Measurements from ENCODE around the gene CENPX. TPM values are rescaled to one million over a fixed set of nuclear protein-coding genes. Genes with fewer than 3 reads are reported as not detected.

Gene CENPX
- total and polyA plus RNA-seq, 2 of the 13 experiments (the other 11 are each of a cell fraction or from before 2014, with no cell fraction given) = 92.7 to 170 TPM

GRCh38 chr17:81977211-81977808 is 45.4 kb downstream of the CENPX start, which contains the start of gene ASPSCR1 (continued):
- TF ChIP-seq, protein P1, sequence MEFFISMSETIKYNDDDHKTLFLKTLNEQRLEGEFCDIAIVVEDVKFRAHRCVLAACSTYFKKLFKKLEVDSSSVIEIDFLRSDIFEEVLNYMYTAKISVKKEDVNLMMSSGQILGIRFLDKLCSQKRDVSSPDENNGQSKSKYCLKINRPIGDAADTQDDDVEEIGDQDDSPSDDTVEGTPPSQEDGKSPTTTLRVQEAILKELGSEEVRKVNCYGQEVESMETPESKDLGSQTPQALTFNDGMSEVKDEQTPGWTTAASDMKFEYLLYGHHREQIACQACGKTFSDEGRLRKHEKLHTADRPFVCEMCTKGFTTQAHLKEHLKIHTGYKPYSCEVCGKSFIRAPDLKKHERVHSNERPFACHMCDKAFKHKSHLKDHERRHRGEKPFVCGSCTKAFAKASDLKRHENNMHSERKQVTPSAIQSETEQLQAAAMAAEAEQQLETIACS (CRISPR knock-in tag; IDR thresholded peaks at IDR 0.05) = peak; percentile 72
- TF ChIP-seq, protein P2, sequence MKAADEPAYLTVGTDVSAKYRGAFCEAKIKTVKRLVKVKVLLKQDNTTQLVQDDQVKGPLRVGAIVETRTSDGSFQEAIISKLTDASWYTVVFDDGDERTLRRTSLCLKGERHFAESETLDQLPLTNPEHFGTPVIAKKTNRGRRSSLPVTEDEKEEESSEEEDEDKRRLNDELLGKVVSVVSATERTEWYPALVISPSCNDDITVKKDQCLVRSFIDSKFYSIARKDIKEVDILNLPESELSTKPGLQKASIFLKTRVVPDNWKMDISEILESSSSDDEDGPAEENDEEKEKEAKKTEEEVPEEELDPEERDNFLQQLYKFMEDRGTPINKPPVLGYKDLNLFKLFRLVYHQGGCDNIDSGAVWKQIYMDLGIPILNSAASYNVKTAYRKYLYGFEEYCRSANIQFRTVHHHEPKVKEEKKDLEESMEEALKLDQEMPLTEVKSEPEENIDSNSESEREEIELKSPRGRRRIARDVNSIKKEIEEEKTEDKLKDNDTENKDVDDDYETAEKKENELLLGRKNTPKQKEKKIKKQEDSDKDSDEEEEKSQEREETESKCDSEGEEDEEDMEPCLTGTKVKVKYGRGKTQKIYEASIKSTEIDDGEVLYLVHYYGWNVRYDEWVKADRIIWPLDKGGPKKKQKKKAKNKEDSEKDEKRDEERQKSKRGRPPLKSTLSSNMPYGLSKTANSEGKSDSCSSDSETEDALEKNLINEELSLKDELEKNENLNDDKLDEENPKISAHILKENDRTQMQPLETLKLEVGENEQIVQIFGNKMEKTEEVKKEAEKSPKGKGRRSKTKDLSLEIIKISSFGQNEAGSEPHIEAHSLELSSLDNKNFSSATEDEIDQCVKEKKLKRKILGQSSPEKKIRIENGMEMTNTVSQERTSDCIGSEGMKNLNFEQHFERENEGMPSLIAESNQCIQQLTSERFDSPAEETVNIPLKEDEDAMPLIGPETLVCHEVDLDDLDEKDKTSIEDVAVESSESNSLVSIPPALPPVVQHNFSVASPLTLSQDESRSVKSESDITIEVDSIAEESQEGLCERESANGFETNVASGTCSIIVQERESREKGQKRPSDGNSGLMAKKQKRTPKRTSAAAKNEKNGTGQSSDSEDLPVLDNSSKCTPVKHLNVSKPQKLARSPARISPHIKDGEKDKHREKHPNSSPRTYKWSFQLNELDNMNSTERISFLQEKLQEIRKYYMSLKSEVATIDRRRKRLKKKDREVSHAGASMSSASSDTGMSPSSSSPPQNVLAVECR (CRISPR knock-in tag; IDR thresholded peaks at IDR 0.05; ENCODE audit: borderline replicate concordance) = peak; percentile 87; the same call in 1 of the 2 replicates
- TF ChIP-seq, protein P3, sequence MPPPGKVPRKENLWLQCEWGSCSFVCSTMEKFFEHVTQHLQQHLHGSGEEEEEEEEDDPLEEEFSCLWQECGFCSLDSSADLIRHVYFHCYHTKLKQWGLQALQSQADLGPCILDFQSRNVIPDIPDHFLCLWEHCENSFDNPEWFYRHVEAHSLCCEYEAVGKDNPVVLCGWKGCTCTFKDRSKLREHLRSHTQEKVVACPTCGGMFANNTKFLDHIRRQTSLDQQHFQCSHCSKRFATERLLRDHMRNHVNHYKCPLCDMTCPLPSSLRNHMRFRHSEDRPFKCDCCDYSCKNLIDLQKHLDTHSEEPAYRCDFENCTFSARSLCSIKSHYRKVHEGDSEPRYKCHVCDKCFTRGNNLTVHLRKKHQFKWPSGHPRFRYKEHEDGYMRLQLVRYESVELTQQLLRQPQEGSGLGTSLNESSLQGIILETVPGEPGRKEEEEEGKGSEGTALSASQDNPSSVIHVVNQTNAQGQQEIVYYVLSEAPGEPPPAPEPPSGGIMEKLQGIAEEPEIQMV (CRISPR knock-in tag; IDR thresholded peaks at IDR 0.05; ENCODE audit: low read depth) = 0 out of 2 replicates have a peak, but pooled peaks have one; percentile 42
- no peak for TF ChIP-seq ZNF44 (CRISPR knock-in tag; IDR thresholded peaks at IDR 0.05)
- no peak for TF ChIP-seq NCOA5 (CRISPR knock-in tag; IDR thresholded peaks at IDR 0.05)
- no peak for TF ChIP-seq ZSCAN12 (CRISPR knock-in tag; IDR thresholded peaks at IDR 0.05)
- peak; percentile 67; the same call in 1 of the 2 replicates for TF ChIP-seq ZNF138 (CRISPR knock-in tag; IDR thresholded peaks at IDR 0.05; ENCODE audit: low read depth)
- peak; percentile 89 for TF ChIP-seq BRD4 (CRISPR knock-in tag; IDR thresholded peaks at IDR 0.05)
- TF ChIP-seq, protein P4, sequence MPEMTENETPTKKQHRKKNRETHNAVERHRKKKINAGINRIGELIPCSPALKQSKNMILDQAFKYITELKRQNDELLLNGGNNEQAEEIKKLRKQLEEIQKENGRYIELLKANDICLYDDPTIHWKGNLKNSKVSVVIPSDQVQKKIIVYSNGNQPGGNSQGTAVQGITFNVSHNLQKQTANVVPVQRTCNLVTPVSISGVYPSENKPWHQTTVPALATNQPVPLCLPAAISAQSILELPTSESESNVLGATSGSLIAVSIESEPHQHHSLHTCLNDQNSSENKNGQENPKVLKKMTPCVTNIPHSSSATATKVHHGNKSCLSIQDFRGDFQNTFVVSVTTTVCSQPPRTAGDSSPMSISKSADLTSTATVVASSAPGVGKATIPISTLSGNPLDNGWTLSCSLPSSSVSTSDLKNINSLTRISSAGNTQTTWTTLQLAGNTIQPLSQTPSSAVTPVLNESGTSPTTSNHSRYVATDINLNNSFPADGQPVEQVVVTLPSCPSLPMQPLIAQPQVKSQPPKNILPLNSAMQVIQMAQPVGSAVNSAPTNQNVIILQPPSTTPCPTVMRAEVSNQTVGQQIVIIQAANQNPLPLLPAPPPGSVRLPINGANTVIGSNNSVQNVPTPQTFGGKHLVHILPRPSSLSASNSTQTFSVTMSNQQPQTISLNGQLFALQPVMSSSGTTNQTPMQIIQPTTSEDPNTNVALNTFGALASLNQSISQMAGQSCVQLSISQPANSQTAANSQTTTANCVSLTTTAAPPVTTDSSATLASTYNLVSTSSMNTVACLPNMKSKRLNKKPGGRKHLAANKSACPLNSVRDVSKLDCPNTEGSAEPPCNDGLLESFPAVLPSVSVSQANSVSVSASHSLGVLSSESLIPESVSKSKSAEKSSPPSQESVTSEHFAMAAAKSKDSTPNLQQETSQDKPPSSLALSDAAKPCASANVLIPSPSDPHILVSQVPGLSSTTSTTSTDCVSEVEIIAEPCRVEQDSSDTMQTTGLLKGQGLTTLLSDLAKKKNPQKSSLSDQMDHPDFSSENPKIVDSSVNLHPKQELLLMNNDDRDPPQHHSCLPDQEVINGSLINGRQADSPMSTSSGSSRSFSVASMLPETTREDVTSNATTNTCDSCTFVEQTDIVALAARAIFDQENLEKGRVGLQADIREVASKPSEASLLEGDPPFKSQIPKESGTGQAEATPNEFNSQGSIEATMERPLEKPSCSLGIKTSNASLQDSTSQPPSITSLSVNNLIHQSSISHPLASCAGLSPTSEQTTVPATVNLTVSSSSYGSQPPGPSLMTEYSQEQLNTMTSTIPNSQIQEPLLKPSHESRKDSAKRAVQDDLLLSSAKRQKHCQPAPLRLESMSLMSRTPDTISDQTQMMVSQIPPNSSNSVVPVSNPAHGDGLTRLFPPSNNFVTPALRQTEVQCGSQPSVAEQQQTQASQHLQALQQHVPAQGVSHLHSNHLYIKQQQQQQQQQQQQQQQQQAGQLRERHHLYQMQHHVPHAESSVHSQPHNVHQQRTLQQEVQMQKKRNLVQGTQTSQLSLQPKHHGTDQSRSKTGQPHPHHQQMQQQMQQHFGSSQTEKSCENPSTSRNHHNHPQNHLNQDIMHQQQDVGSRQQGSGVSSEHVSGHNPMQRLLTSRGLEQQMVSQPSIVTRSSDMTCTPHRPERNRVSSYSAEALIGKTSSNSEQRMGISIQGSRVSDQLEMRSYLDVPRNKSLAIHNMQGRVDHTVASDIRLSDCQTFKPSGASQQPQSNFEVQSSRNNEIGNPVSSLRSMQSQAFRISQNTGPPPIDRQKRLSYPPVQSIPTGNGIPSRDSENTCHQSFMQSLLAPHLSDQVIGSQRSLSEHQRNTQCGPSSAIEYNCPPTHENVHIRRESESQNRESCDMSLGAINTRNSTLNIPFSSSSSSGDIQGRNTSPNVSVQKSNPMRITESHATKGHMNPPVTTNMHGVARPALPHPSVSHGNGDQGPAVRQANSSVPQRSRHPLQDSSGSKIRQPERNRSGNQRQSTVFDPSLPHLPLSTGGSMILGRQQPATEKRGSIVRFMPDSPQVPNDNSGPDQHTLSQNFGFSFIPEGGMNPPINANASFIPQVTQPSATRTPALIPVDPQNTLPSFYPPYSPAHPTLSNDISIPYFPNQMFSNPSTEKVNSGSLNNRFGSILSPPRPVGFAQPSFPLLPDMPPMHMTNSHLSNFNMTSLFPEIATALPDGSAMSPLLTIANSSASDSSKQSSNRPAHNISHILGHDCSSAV (CRISPR knock-in tag; IDR thresholded peaks at IDR 0.05; ENCODE audit: borderline replicate concordance) = 0 out of 2 replicates have a peak, but pooled peaks have one; percentile 78
- TF ChIP-seq NONO (IDR thresholded peaks at IDR 0.05) = no peak
- TF ChIP-seq NONO (CRISPR knock-in tag; conservative IDR thresholded peaks at IDR 0.05) = no peak
- TF ChIP-seq NFE2 (CRISPR knock-in tag; IDR thresholded peaks at IDR 0.05) = no peak
- TF ChIP-seq REPIN1 (CRISPR knock-in tag; IDR thresholded peaks at IDR 0.05; ENCODE audit: borderline replicate concordance, low read depth) = peak; percentile 94

Data from HepG2 (cell line).